Keratinocyte (primary cell): Measurements from ENCODE around the gene HECTD1. TPM values are rescaled to one million over a fixed set of nuclear protein-coding genes. Genes with fewer than 3 reads are reported as not detected.

Experiments used
- DNase-seq: peaks from one replicate; pipeline ENCODE4 v3.0.0-alpha.2; 2011; ENCODE audit warnings: low read depth, missing footprints, low spot score
- FAIRE-seq: peaks from 2 replicates; lab custom pipeline; 2011; peaks lifted over from hg19 to GRCh38; lab: Jason Lieb, UNC
- H2AFZ ChIP-seq: 2 replicates; pipeline ENCODE4 v1.6.0; 2012; ENCODE audit warnings: low read length, control low read depth, inconsistent platforms; ENCODE audit not compliant: control insufficient read depth
- H3K27ac ChIP-seq: 2 replicates; pipeline ENCODE4 v1.5.1; 2011; ENCODE audit warnings: low read length; ENCODE audit not compliant: control insufficient read depth, insufficient read depth
- H3K27me3 ChIP-seq: 3 replicates; pipeline ENCODE4 v1.6.0; 2011; ENCODE audit warnings: low read length; ENCODE audit not compliant: control insufficient read depth, insufficient read depth; ENCODE audit errors: extremely low read depth
- H3K36me3 ChIP-seq, 2 experiments: 2 replicates in 1 of 2; 3 replicates in 1 of 2; pipeline ENCODE4 v1.5.1; 2011; ENCODE audit warnings: low read length in 2 of 2, mild to moderate bottlenecking in 1 of 2; ENCODE audit not compliant: control insufficient read depth in 2 of 2, insufficient read depth in 2 of 2; ENCODE audit errors: extremely low read depth in 1 of 2
- H3K4me1 ChIP-seq: 3 replicates; pipeline ENCODE4 v1.5.1; 2011; ENCODE audit warnings: low read length; ENCODE audit not compliant: control insufficient read depth, insufficient read depth; ENCODE audit errors: extremely low read depth
- H3K4me2 ChIP-seq: 3 replicates; pipeline ENCODE4 v1.6.0; 2011; ENCODE audit warnings: low read depth, low read length; ENCODE audit not compliant: control insufficient read depth, insufficient read depth; ENCODE audit errors: extremely low read depth
- H3K4me3 ChIP-seq, 3 experiments: fragments of 200-600 bp in 1 of 3; sonication (generic) in 1 of 3; 2 replicates in 2 of 3; 3 replicates in 1 of 3; pipeline ENCODE4 v1.5.1; 2011 to 2016; ENCODE audit warnings: low read length in 3 of 3, mild to moderate bottlenecking in 3 of 3, control low read depth in 2 of 3, inconsistent platforms in 1 of 3, low read depth in 1 of 3, mixed read lengths in 1 of 3, mixed run types in 1 of 3, moderate library complexity in 1 of 3; ENCODE audit not compliant: control insufficient read depth in 2 of 3, insufficient read depth in 2 of 3; ENCODE audit errors: extremely low read depth in 1 of 3
- H3K79me2 ChIP-seq: 2 replicates; pipeline ENCODE4 v1.6.0; 2012; ENCODE audit warnings: low read length; ENCODE audit not compliant: control insufficient read depth, insufficient read depth
- H3K9ac ChIP-seq: 3 replicates; pipeline ENCODE4 v1.6.0; 2011; ENCODE audit warnings: low read length; ENCODE audit not compliant: control insufficient read depth, insufficient read depth; ENCODE audit errors: extremely low read depth
- H3K9me1 ChIP-seq: 3 replicates; pipeline ENCODE4 v1.6.0; 2011; ENCODE audit warnings: low read length; ENCODE audit not compliant: control insufficient read depth, insufficient read depth; ENCODE audit errors: extremely low read depth
- H3K9me3 ChIP-seq: 2 replicates; pipeline ENCODE4 v1.5.1; 2012; ENCODE audit warnings: low read depth, low read length; ENCODE audit not compliant: control insufficient read depth
- H4K20me1 ChIP-seq: 3 replicates; pipeline ENCODE4 v1.6.0; 2011; ENCODE audit warnings: low read length; ENCODE audit not compliant: control insufficient read depth, insufficient read depth; ENCODE audit errors: extremely low read depth
- CTCF ChIP-seq, 3 experiments: IDR thresholded peaks in 1 of 3; conservative IDR thresholded peaks in 1 of 3; optimal IDR thresholded peaks in 1 of 3; 2 replicates in 2 of 3; 3 replicates in 1 of 3; pipeline versions ENCODE3 to v1.5.1; 2011; ENCODE audit warnings: low read length in 3 of 3, mild to moderate bottlenecking in 3 of 3, moderate library complexity in 2 of 3, control low read depth in 1 of 3, inconsistent platforms in 1 of 3; ENCODE audit not compliant: insufficient read depth in 2 of 3; ENCODE audit errors: extremely low read depth in 1 of 3
- EZH2 ChIP-seq: IDR thresholded peaks from one replicate; pipeline ENCODE4 v1.6.1; 2012; ENCODE audit warnings: inconsistent platforms, mild to moderate bottlenecking, low read length, moderate library complexity
- dilution Hi-C: fragments of 300-500 bp; cut with MboI; formaldehyde crosslinking; loops from one replicate; pipeline ENCODE4 v1.7.0; 2020; ENCODE audit warnings: low sequenced_read_pairs; ENCODE audit not compliant: extremely low pct_ligation_motif_present
- polyA plus RNA-seq, 5 experiments: library from polyadenylated mRNA; depleted of rRNA in 3 of 5; stranded (reverse) in 3 of 5; stranded (forward) in 1 of 5; unstranded in 1 of 5; fragments of >200 nt; gene quantifications; 1 replicate in 1 of 5; 2 replicates in 3 of 5; 3 replicates in 1 of 5; pipeline versions ENCODE4 v1.2.1 to v1.2.3, GENCODE V29; 2011 to 2012; ENCODE audit warnings: missing spikeins in 2 of 5, low read depth in 1 of 5, low replicate concordance in 1 of 5

HECTD1 gene
- polyA plus RNA-seq, 1 donor (not counting 4 experiments of a cell fraction or from before 2014, with no cell fraction given) = 94.8 TPM

DNA sequence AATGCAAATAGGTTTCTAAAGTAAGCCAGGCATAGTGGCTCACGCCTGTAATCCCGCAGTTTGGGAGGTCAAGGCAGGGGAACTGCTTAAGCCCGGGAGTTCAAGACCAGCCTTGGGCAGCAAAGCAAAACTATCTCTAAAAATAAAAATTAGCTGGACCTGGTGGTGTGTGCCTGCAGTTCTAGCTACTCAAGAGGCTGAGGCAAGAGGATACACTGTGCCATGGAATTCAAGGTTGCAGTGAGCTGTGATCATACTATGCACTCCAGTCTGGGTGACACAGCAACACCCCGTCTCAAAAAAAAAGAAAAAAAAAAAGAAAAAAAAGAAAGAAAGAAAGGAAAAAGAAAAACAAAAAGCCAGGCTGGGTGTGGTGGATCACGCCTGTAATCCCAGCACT, 46.3 kb downstream of the HECTD1 start:
- Histone ChIP-seq H3K9me3 (no peaks in the 10 kb centered on the region), H3K4me3 (no peak overlapping the region), H4K20me1 (no peaks in the 10 kb centered on the region), H2AFZ (no peak overlapping the region), H3K36me3 (peaks cover 6 to 7% of the 10 kb centered on the region in 2 experiments), H3K4me1 (peaks cover 11% of the 10 kb centered on the region), H3K9me1 (no peaks in the 10 kb centered on the region), H3K4me2 (no peak overlapping the region), H3K9ac (no peak overlapping the region), H3K79me2 (peaks cover 3% of the 10 kb centered on the region), H3K27ac (no peak overlapping the region), H3K27me3 (no peaks in the 10 kb centered on the region)
- no peak for TF ChIP-seq CTCF (optimal IDR thresholded peaks at IDR 0.05 in 1 of 3, IDR thresholded peaks at IDR 0.05 in 1 of 3, conservative IDR thresholded peaks at IDR 0.05 in 1 of 3; ENCODE audit: extremely low read depth in 1 of 3, insufficient read depth in 2 of 3, low read length in 3 of 3)
- TF ChIP-seq EZH2 = no peak
- dilution Hi-C loops = no loop called here
- FAIRE-seq (no peak), DNase-seq (no peak)

GRCh38 chr14:31159682-31160296, 47.8 kb downstream of the HECTD1 start:
- Histone ChIP-seq H3K9ac (no peak overlapping the region), H3K27ac (no peak overlapping the region), H4K20me1 (no peaks in the 10 kb centered on the region), H3K4me2 (no peak overlapping the region), H3K9me3 (no peaks in the 10 kb centered on the region), H3K4me1 (no peaks in the 10 kb centered on the region), H3K27me3 (no peaks in the 10 kb centered on the region), H3K9me1 (no peaks in the 10 kb centered on the region), H2AFZ (no peak overlapping the region), H3K36me3 (peaks cover 7 to 12% of the 10 kb centered on the region in 2 experiments), H3K79me2 (no peaks in the 10 kb centered on the region), H3K4me3 (no peak overlapping the region)
- dilution Hi-C loops = no loop called here
- DNase-seq (no peak), FAIRE-seq (no peak)
- no peak for TF ChIP-seq CTCF (optimal IDR thresholded peaks at IDR 0.05 in 1 of 3, IDR thresholded peaks at IDR 0.05 in 1 of 3, conservative IDR thresholded peaks at IDR 0.05 in 1 of 3; ENCODE audit: extremely low read depth in 1 of 3, insufficient read depth in 2 of 3, low read length in 3 of 3)
